ENCODE measurements around the gene HIVEP3.

Gene HIVEP3

GRCh38 chr1:41810446-41810845 is 108.3 kb downstream of the HIVEP3 start:
- H3K27ac Mint-ChIP-seq, result peak overlapping the region; percentile 22
- DNase-seq (peak; percentile 21), ATAC-seq (replicated peaks) (peak in 1 of 2 donors; percentile 34)
- H3K36me3 Mint-ChIP-seq, result no peaks in the 10 kb centered on the region
- no peaks in the 10 kb centered on the region for H3K9me3 Mint-ChIP-seq
- no peak overlapping the region for H3K4me3 Mint-ChIP-seq
- peaks cover 63 to 82% of the 10 kb centered on the region in 2 donors for H3K4me1 Mint-ChIP-seq
- H3K27me3 Mint-ChIP-seq, result no peaks in the 10 kb centered on the region

- ATAC-seq (replicated peaks), result peak; percentile 10 to 39
- Mint-ChIP-seq H3K4me3 (peak overlapping the region in 1 of 2 donors; percentile 11), H3K36me3 (no peaks in the 10 kb centered on the region), H3K27ac (peak overlapping the region; percentile 22), H3K27me3 (no peaks in the 10 kb centered on the region), H3K9me3 (no peaks in the 10 kb centered on the region), H3K4me1 (peaks cover 65 to 87% of the 10 kb centered on the region in 2 donors)
- DNase-seq, result no peak
Observed at GRCh38 chr1:41809692-41810091, 109.0 kb downstream of the HIVEP3 start.

GRCh38 chr1:41807390-41807789 is 111.3 kb downstream of the HIVEP3 start:
- DNase-seq (no peak), ATAC-seq (replicated peaks) (no peak)
- H3K4me1 Mint-ChIP-seq, result peaks cover 82 to 96% of the 10 kb centered on the region in 2 donors
- peaks cover 0 to 3% of the 10 kb centered on the region in 2 donors for H3K36me3 Mint-ChIP-seq
- no peaks in the 10 kb centered on the region for H3K9me3 Mint-ChIP-seq
- peak overlapping the region; percentile 4 for H3K27ac Mint-ChIP-seq
- H3K4me3 Mint-ChIP-seq, result no peak overlapping the region
- no peaks in the 10 kb centered on the region for H3K27me3 Mint-ChIP-seq

GRCh38 chr1:41806472-41807155 is 112.1 kb downstream of the HIVEP3 start:
- peak overlapping the region; percentile 4 for H3K27ac Mint-ChIP-seq
- H3K4me3 Mint-ChIP-seq, result peak overlapping the region; percentile 2 to 31
- no peak for DNase-seq
- H3K36me3 Mint-ChIP-seq, result peaks cover 0 to 3% of the 10 kb centered on the region in 2 donors
- H3K4me1 Mint-ChIP-seq, result peaks cover 78 to 93% of the 10 kb centered on the region in 2 donors
- peak; percentile 13 to 31 for ATAC-seq (replicated peaks)
- H3K9me3 Mint-ChIP-seq, result no peaks in the 10 kb centered on the region
- H3K27me3 Mint-ChIP-seq, result no peaks in the 10 kb centered on the region

GRCh38 chr1:41805771-41806471 is 112.8 kb downstream of the HIVEP3 start:
- ATAC-seq (replicated peaks), result peak in 1 of 2 donors; percentile 10
- Mint-ChIP-seq H3K4me1 (peaks cover 77 to 93% of the 10 kb centered on the region in 2 donors), H3K4me3 (peak overlapping the region; percentile 2), H3K36me3 (peaks cover 0 to 3% of the 10 kb centered on the region in 2 donors), H3K27ac (no peak overlapping the region), H3K27me3 (no peaks in the 10 kb centered on the region), H3K9me3 (no peaks in the 10 kb centered on the region)
- DNase-seq, result no peak

GRCh38 chr1:41804176-41804575 is 114.5 kb downstream of the HIVEP3 start:
- no peak overlapping the region for H3K4me3 Mint-ChIP-seq
- H3K27ac Mint-ChIP-seq, result peak overlapping the region; percentile 21
- DNase-seq (no peak), ATAC-seq (replicated peaks) (no peak)
- no peaks in the 10 kb centered on the region for H3K27me3 Mint-ChIP-seq
- peaks cover 75 to 93% of the 10 kb centered on the region in 2 donors for H3K4me1 Mint-ChIP-seq
- peaks cover 2% of the 10 kb centered on the region in 2 donors for H3K9me3 Mint-ChIP-seq
- H3K36me3 Mint-ChIP-seq, result peaks cover 2 to 5% of the 10 kb centered on the region in 2 donors

- peak overlapping the region in 1 of 2 donors; percentile 22 for H3K4me3 Mint-ChIP-seq
- no peak for DNase-seq
- no peaks in the 10 kb centered on the region for H3K27me3 Mint-ChIP-seq
Observed at GRCh38 chr1:41803656-41804055, 115.1 kb downstream of the HIVEP3 start.

GRCh38 chr1:41802532-41803501 is 115.9 kb downstream of the HIVEP3 start:
- peak overlapping the region; percentile 92 for H3K27ac Mint-ChIP-seq
- DNase-seq (no peak), ATAC-seq (replicated peaks) (peak; percentile 51 to 58)
- H3K4me3 Mint-ChIP-seq, result no peak overlapping the region
- peaks cover 3 to 4% of the 10 kb centered on the region in 2 donors for H3K9me3 Mint-ChIP-seq
- H3K36me3 Mint-ChIP-seq, result peaks cover 3 to 6% of the 10 kb centered on the region in 2 donors
- H3K4me1 Mint-ChIP-seq, result peaks cover 67 to 83% of the 10 kb centered on the region in 2 donors
- H3K27me3 Mint-ChIP-seq, result no peaks in the 10 kb centered on the region

More at GRCh38 chr1:41803656-41804055, 115.1 kb downstream of the HIVEP3 start:
- Mint-ChIP-seq H3K27ac (no peak overlapping the region), H3K9me3 (peaks cover 3 to 4% of the 10 kb centered on the region in 2 donors), H3K4me1 (peaks cover 73 to 91% of the 10 kb centered on the region in 2 donors), H3K36me3 (peaks cover 3 to 6% of the 10 kb centered on the region in 2 donors)
- no peak for ATAC-seq (replicated peaks)

- ATAC-seq (replicated peaks), result peak; percentile 86
- peak overlapping the region in 1 of 2 donors; percentile 55 for H3K4me3 Mint-ChIP-seq
- H3K9me3 Mint-ChIP-seq, result peaks cover 3 to 4% of the 10 kb centered on the region in 2 donors
- peaks cover 45 to 63% of the 10 kb centered on the region in 2 donors for H3K4me1 Mint-ChIP-seq
- DNase-seq, result no peak
- no peak overlapping the region for H3K27ac Mint-ChIP-seq
- H3K27me3 Mint-ChIP-seq, result no peaks in the 10 kb centered on the region
- H3K36me3 Mint-ChIP-seq, result peaks cover 3 to 6% of the 10 kb centered on the region in 2 donors
Observed at GRCh38 chr1:41800311-41800829, 118.4 kb downstream of the HIVEP3 start.

GRCh38 chr1:41799723-41800122 is 119.0 kb downstream of the HIVEP3 start:
- peaks cover 3 to 6% of the 10 kb centered on the region in 2 donors for H3K36me3 Mint-ChIP-seq
- peaks cover 3 to 4% of the 10 kb centered on the region in 2 donors for H3K9me3 Mint-ChIP-seq
- H3K27me3 Mint-ChIP-seq, result no peaks in the 10 kb centered on the region
- peaks cover 48 to 64% of the 10 kb centered on the region in 2 donors for H3K4me1 Mint-ChIP-seq
- ATAC-seq (replicated peaks) (peak; percentile 46 to 63), DNase-seq (no peak)
- no peak overlapping the region for H3K4me3 Mint-ChIP-seq
- H3K27ac Mint-ChIP-seq, result no peak overlapping the region

GRCh38 chr1:41799205-41799604 is 119.5 kb downstream of the HIVEP3 start:
- Mint-ChIP-seq H3K4me1 (peaks cover 44 to 59% of the 10 kb centered on the region in 2 donors), H3K27ac (no peak overlapping the region), H3K9me3 (peaks cover 3 to 4% of the 10 kb centered on the region in 2 donors), H3K27me3 (no peaks in the 10 kb centered on the region), H3K4me3 (no peak overlapping the region), H3K36me3 (peaks cover 3 to 6% of the 10 kb centered on the region in 2 donors)
- DNase-seq (no peak), ATAC-seq (replicated peaks) (no peak)

GRCh38 chr1:41795205-41795762 is 123.4 kb downstream of the HIVEP3 start:
- H3K36me3 Mint-ChIP-seq, result peaks cover 3 to 5% of the 10 kb centered on the region in 2 donors
- no peak overlapping the region for H3K4me3 Mint-ChIP-seq
- DNase-seq (no peak), ATAC-seq (replicated peaks) (no peak)
- H3K9me3 Mint-ChIP-seq, result peaks cover 6 to 9% of the 10 kb centered on the region in 2 donors
- H3K27ac Mint-ChIP-seq, result no peak overlapping the region
- H3K4me1 Mint-ChIP-seq, result peaks cover 43 to 49% of the 10 kb centered on the region in 2 donors
- H3K27me3 Mint-ChIP-seq, result no peaks in the 10 kb centered on the region

GRCh38 chr1:41794031-41794430 is 124.7 kb downstream of the HIVEP3 start:
- Mint-ChIP-seq H3K4me1 (peaks cover 32 to 37% of the 10 kb centered on the region in 2 donors), H3K36me3 (peaks cover 0 to 3% of the 10 kb centered on the region in 2 donors), H3K4me3 (no peak overlapping the region), H3K27me3 (no peaks in the 10 kb centered on the region), H3K9me3 (peaks cover 2 to 6% of the 10 kb centered on the region in 2 donors), H3K27ac (no peak overlapping the region)
- no peak for DNase-seq
- peak in 1 of 2 donors; percentile 60 for ATAC-seq (replicated peaks)

Measured in stimulated activated naive B cell treated with anti-CD40 and anti-IgM and Interleukin-4, amounts not matched to agents 10 μg/mL and 1 μg/mL and 100 μg/mL, for 72 hours (primary cell).